H1 (cell line): ENCODE measurements around the gene MEF2A. TPM values are rescaled to one million over a fixed set of nuclear protein-coding genes. Genes with fewer than 3 reads are reported as not detected.

Source experiments
- KDM1A ChIP-seq: fragments of 200-600, 300-600 bp; sonication (generic); IDR thresholded peaks from 2 replicates; pipeline ENCODE4 v1.7.1; 2016; ENCODE audit warnings: mild to moderate bottlenecking, low read length, borderline replicate concordance
- KDM4A ChIP-seq: IDR thresholded peaks from one replicate; pipeline ENCODE4 v1.7.1; 2012; ENCODE audit warnings: low read depth, mild to moderate bottlenecking, moderate library complexity, low read length, inconsistent platforms; ENCODE audit not compliant: severe bottlenecking
- NRF1 ChIP-seq: IDR thresholded peaks from 2 replicates; pipeline ENCODE4 v1.6.1; 2011; ENCODE audit warnings: mild to moderate bottlenecking, low read depth, low read length, improper control_type of control experiment
- SIX5 ChIP-seq: IDR thresholded peaks from 2 replicates; pipeline ENCODE4 v1.6.1; 2011; ENCODE audit warnings: mild to moderate bottlenecking, low read depth, low read length
- polyA plus RNA-seq, 7 experiments: library from polyadenylated mRNA; depleted of rRNA in 3 of 7; stranded (reverse) in 5 of 7; unstranded in 2 of 7; fragments of >200 nt in 5 of 7; fragments of 200-250 nt in 2 of 7; gene quantifications; 1 replicate in 5 of 7; 2 replicates in 1 of 7; 4 replicates in 1 of 7; pipeline versions ENCODE4 v1.2.1 to v1.2.3, GENCODE V29; 2011 to 2013; ENCODE audit warnings: missing spikeins in 2 of 7, mixed read lengths in 2 of 7
- total RNA-seq: library from RNA; stranded (reverse); fragmentation: NEBNext Ultra II Directional; extraction: Animal tissue kit (Norgen Biotek cat#: 25700); gene quantifications from 2 replicates; pipeline ENCODE4 v1.2.1, GENCODE V29; 2021

Gene MEF2A
- total and polyA plus RNA-seq, 2 of the 8 experiments (the other 6 are each of a cell fraction or from before 2014, with no cell fraction given) = 15.6 to 22.5 TPM

DNA sequence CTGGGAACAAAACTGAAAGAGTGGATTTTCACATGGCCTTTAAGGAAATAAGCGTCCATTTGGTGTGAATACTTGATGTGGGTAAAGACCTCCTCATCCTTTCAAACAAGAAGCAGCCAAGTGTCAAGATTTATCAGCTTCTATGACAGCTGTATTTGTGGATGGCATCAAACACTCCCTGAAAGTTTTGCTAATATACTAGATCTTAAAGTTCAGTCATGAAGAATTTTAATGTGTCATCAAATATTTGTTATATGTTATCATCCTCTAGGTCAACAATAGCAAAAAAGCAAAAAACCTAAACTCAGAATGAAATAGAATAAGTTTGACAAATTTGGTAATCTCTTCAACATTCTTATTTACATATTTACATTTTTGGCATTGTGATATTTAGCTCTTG, 196.5 kb downstream of the MEF2A start (continued):
- TF ChIP-seq NRF1 = no peak
- TF ChIP-seq SIX5 = no peak
- no peak for TF ChIP-seq KDM4A
- no peak for TF ChIP-seq KDM1A
